Caco-2 (cell line): ENCODE measurements around the gene SDK2. TPM values are rescaled to one million over a fixed set of nuclear protein-coding genes. Genes with fewer than 3 reads are reported as not detected.

Experiments used
- BruUV-seq: library from RNA; stranded (reverse); fragments of 400-500 nt; replicated peaks from 2 replicates; lab custom pipeline; 2021; lab: Mats Ljungman, UMichigan
- CTCF ChIA-PET: fragments of 300-600 bp; sonication (Branson Sonifier 250); formaldehyde crosslinking; loops from one replicate; lab custom pipeline; 2022; ENCODE audit warnings: antibody characterized with exemption; lab: Charles Lee
- POLR2A ChIA-PET: fragments of 300-600 bp; sonication (Branson Sonifier 250); formaldehyde crosslinking; loops from one replicate; lab custom pipeline; 2022; ENCODE audit warnings: antibody characterized with exemption; lab: Charles Lee
- DNase-seq, 2 experiments: peaks; one replicate each; pipeline versions ENCODE4 v3.0.0 to v3.0.0-alpha.2; 2020 to 2022
- H3K27me3 ChIP-seq: replicated peaks from 2 replicates; pipeline ENCODE4 v1.6.0; 2011; ENCODE audit warnings: low read length; ENCODE audit not compliant: control insufficient read depth, insufficient read depth
- H3K36me3 ChIP-seq: 2 replicates; pipeline ENCODE4 v1.5.1; 2011; ENCODE audit warnings: low read length; ENCODE audit not compliant: control insufficient read depth, insufficient read depth
- H3K4me1 ChIP-seq: fragments of 250-450 bp; sonication (Bioruptor Pico); 2 replicates; pipeline ENCODE4 v1.5.1; 2020; ENCODE audit warnings: mild to moderate bottlenecking
- H3K4me3 ChIP-seq: 2 replicates; pipeline ENCODE4 v1.5.1; 2011; ENCODE audit warnings: low read depth, mild to moderate bottlenecking, control low read depth, low read length
- H3K9me3 ChIP-seq: fragments of 250-450 bp; sonication (Bioruptor Pico); 2 replicates; pipeline ENCODE4 v1.5.1; 2020; ENCODE audit warnings: mild to moderate bottlenecking, moderate library complexity
- H3K27ac Mint-ChIP-seq: one replicate; pipeline ENCODE4 v1.8.0; 2022; ENCODE audit warnings: mixed read lengths; ENCODE audit not compliant: unreplicated experiment
- H3K27me3 Mint-ChIP-seq: one replicate; pipeline ENCODE4 v1.8.0; 2022; ENCODE audit warnings: mixed read lengths; ENCODE audit not compliant: insufficient read depth, unreplicated experiment
- H3K36me3 Mint-ChIP-seq: one replicate; pipeline ENCODE4 v1.8.0; 2022; ENCODE audit warnings: mild to moderate bottlenecking, mixed read lengths; ENCODE audit not compliant: insufficient read depth, unreplicated experiment
- H3K4me1 Mint-ChIP-seq: one replicate; pipeline ENCODE4 v1.8.0; 2022; ENCODE audit warnings: low read depth, mixed read lengths; ENCODE audit not compliant: unreplicated experiment
- H3K4me3 Mint-ChIP-seq: one replicate; pipeline ENCODE4 v1.8.0; 2022; ENCODE audit warnings: mild to moderate bottlenecking, moderate library complexity, mixed read lengths; ENCODE audit not compliant: unreplicated experiment
- H3K9me3 Mint-ChIP-seq: one replicate; pipeline ENCODE4 v1.8.0; 2022; ENCODE audit warnings: mixed read lengths; ENCODE audit not compliant: unreplicated experiment
- intact Hi-C: fragments of 100-400 bp; cut with micrococcal nuclease; formaldehyde crosslinking; loops from one replicate; pipeline ENCODE4 v1.10.0; 2022; ENCODE audit not compliant: unreplicated experiment
- total RNA-seq: library from RNA; stranded (reverse); gene quantifications from 2 replicates; pipeline ENCODE4 v1.2.3, GENCODE V29; 2022
- TF ChIP-seq, protein P1 (sequence below), 2 experiments: fragments of 200-600 bp in 1 of 2; IDR thresholded peaks; 1 replicate in 1 of 2; 2 replicates in 1 of 2; pipeline versions ENCODE4 v1.5.1 to v1.8.0; 2011 to 2022; ENCODE audit warnings: antibody characterized with exemption in 1 of 2, control low read depth in 1 of 2, inconsistent platforms in 1 of 2, low read depth in 1 of 2, low read length in 1 of 2, mild to moderate bottlenecking in 1 of 2, moderate library complexity in 1 of 2; ENCODE audit not compliant: insufficient read depth in 1 of 2, severe bottlenecking in 1 of 2, unreplicated experiment in 1 of 2

The SDK2 gene
- total RNA-seq, 1 experiment from 2014 or later, result 0.09 TPM

- Histone ChIP-seq H3K36me3 (no peaks in the 10 kb centered on the region), H3K4me1 (no peaks in the 10 kb centered on the region), H3K27me3 (peaks cover 5% of the 10 kb centered on the region), H3K9me3 (no peaks in the 10 kb centered on the region), H3K4me3 (no peak overlapping the region)
- Mint-ChIP-seq H3K36me3 (no peaks in the 10 kb centered on the region), H3K9me3 (no peaks in the 10 kb centered on the region), H3K4me1 (no peaks in the 10 kb centered on the region), H3K27ac (no peak overlapping the region), H3K4me3 (no peak overlapping the region), H3K27me3 (peaks cover 26% of the 10 kb centered on the region)
- TF ChIP-seq, protein P1, sequence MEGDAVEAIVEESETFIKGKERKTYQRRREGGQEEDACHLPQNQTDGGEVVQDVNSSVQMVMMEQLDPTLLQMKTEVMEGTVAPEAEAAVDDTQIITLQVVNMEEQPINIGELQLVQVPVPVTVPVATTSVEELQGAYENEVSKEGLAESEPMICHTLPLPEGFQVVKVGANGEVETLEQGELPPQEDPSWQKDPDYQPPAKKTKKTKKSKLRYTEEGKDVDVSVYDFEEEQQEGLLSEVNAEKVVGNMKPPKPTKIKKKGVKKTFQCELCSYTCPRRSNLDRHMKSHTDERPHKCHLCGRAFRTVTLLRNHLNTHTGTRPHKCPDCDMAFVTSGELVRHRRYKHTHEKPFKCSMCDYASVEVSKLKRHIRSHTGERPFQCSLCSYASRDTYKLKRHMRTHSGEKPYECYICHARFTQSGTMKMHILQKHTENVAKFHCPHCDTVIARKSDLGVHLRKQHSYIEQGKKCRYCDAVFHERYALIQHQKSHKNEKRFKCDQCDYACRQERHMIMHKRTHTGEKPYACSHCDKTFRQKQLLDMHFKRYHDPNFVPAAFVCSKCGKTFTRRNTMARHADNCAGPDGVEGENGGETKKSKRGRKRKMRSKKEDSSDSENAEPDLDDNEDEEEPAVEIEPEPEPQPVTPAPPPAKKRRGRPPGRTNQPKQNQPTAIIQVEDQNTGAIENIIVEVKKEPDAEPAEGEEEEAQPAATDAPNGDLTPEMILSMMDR (IDR thresholded peaks at IDR 0.05; ENCODE audit: insufficient read depth in 1 of 2, low read depth in 1 of 2, low read length in 1 of 2, severe bottlenecking in 1 of 2, unreplicated experiment in 1 of 2), result no peak
- no TSS peak for BruUV-seq
- no peak for DNase-seq
- intact Hi-C loops, result no loop called here
- ChIA-PET CTCF (no interaction called here), POLR2A (no interaction called here)
These were observed 129.9 kb downstream of the SDK2 start for GRCh38 chr17:73514146-73514863.

- TF ChIP-seq, protein P1 (IDR thresholded peaks at IDR 0.05; ENCODE audit: insufficient read depth in 1 of 2, low read depth in 1 of 2, low read length in 1 of 2, severe bottlenecking in 1 of 2, unreplicated experiment in 1 of 2), result no peak
- Mint-ChIP-seq H3K36me3 (no peaks in the 10 kb centered on the region), H3K27me3 (peaks cover 24% of the 10 kb centered on the region), H3K9me3 (no peaks in the 10 kb centered on the region), H3K4me3 (no peak overlapping the region), H3K4me1 (no peaks in the 10 kb centered on the region), H3K27ac (no peak overlapping the region)
- ChIA-PET CTCF (no interaction called here), POLR2A (no interaction called here)
- no peak for DNase-seq
- intact Hi-C loops, result no loop called here
- Histone ChIP-seq H3K36me3 (no peaks in the 10 kb centered on the region), H3K4me1 (no peaks in the 10 kb centered on the region), H3K4me3 (no peak overlapping the region), H3K9me3 (no peaks in the 10 kb centered on the region), H3K27me3 (peaks cover 5% of the 10 kb centered on the region)
- BruUV-seq, result no TSS peak
These were observed 130.8 kb downstream of the SDK2 start for GRCh38 chr17:73513426-73513825.

DNA sequence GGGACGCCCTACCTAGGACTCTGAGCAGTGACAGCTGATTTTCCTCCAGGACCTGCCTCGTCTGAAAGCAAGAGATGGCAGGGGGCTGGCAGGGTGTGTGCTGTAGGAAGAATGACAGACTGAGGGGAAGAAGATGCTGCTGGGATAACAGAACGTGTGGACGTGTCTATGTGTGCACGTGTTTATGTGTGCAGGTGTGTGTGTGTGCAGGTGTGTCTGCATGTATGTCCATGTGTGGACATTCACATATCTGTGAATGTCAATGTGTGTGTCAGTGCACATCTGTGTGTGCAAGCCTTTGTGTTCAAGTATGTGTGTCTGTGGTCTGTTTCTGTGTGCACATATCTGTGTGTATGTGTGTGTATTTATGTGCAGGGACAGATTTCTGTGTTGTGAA lies 132.5 kb downstream of the SDK2 start:
- BruUV-seq, result no TSS peak

More for the DNA sequence above, 132.5 kb downstream of the SDK2 start:
- H3K36me3 Mint-ChIP-seq, result no peaks in the 10 kb centered on the region
- Histone ChIP-seq H3K4me3 (no peak overlapping the region), H3K27me3 (peaks cover 3% of the 10 kb centered on the region; the same call in 1 of the 2 replicates), H3K9me3 (no peaks in the 10 kb centered on the region), H3K36me3 (no peaks in the 10 kb centered on the region), H3K4me1 (no peaks in the 10 kb centered on the region)
- no peak overlapping the region for H3K4me3 Mint-ChIP-seq
- H3K27me3 Mint-ChIP-seq, result peaks cover 17% of the 10 kb centered on the region
- no peak for DNase-seq
- intact Hi-C loops, result no loop called here
- H3K4me1 Mint-ChIP-seq, result no peaks in the 10 kb centered on the region
- TF ChIP-seq, protein P1 (IDR thresholded peaks at IDR 0.05; ENCODE audit: insufficient read depth in 1 of 2, low read depth in 1 of 2, low read length in 1 of 2, severe bottlenecking in 1 of 2, unreplicated experiment in 1 of 2), result no peak
- H3K27ac Mint-ChIP-seq, result no peak overlapping the region
- CTCF ChIA-PET, result no interaction called here
- POLR2A ChIA-PET, result no interaction called here
- H3K9me3 Mint-ChIP-seq, result no peaks in the 10 kb centered on the region
